Effector memory CD4-positive, alpha-beta T cell (primary cell): Measurements from ENCODE around the gene BCOR.

Source experiments
- DNase-seq, 3 donors: peaks; one replicate each; pipeline ENCODE4 v3.0.0-alpha.2; 2020
- H3K27ac ChIP-seq: 2 replicates; pipeline ENCODE4 v1.7.0; 2013; ENCODE audit warnings: mild to moderate bottlenecking, low read length, moderate library complexity; ENCODE audit not compliant: insufficient read depth, poor library complexity, severe bottlenecking
- H3K27me3 ChIP-seq: replicated peaks from 2 replicates; pipeline ENCODE4 v1.7.0; 2013; ENCODE audit warnings: mild to moderate bottlenecking, low read length; ENCODE audit not compliant: insufficient read depth, control insufficient read depth, poor library complexity, severe bottlenecking
- H3K36me3 ChIP-seq: 2 replicates; pipeline ENCODE4 v1.7.0; 2013; ENCODE audit warnings: mild to moderate bottlenecking, low read length, moderate library complexity; ENCODE audit not compliant: control insufficient read depth, insufficient read depth
- H3K4me1 ChIP-seq: 2 replicates; pipeline ENCODE4 v1.7.0; 2013; ENCODE audit warnings: low read length, mild to moderate bottlenecking; ENCODE audit not compliant: control insufficient read depth, insufficient read depth, poor library complexity, severe bottlenecking
- H3K4me3 ChIP-seq: 2 replicates; pipeline ENCODE4 v1.7.0; 2013; ENCODE audit warnings: low read length, low read depth, mild to moderate bottlenecking; ENCODE audit not compliant: insufficient read depth, poor library complexity, severe bottlenecking
- H3K9me3 ChIP-seq: 2 replicates; pipeline ENCODE4 v1.7.0; 2013; ENCODE audit warnings: mild to moderate bottlenecking, low read length, moderate library complexity; ENCODE audit not compliant: control insufficient read depth
- total RNA-seq, 3 donors: gene quantifications; one replicate each; lab custom pipeline; 2026; lab: John Stamatoyannopoulos, UW

The BCOR gene
- total RNA-seq = 69.3 to 92.5 (median 86.2) reads per million in 3 donors

GRCh38 chrX:40097504-40098263, at the start of gene BCOR:
Gene BCOR (minus strand): TSS chrX:40097958. CDS start chrX:40077929, 20,029 bp downstream.
- DNase-seq = peak; percentile 60 to 64 (median 63)
- H3K4me3 ChIP-seq = peak within 1 kb of the TSS; percentile 56
- no peaks in the 10 kb centered on the region for H3K36me3 ChIP-seq
- peaks cover 9% of the 10 kb centered on the region for H3K4me1 ChIP-seq
- H3K27me3 ChIP-seq = no peaks in the 10 kb centered on the region
- peak within 1 kb of the TSS; percentile 80 for H3K27ac ChIP-seq
- no peaks in the 10 kb centered on the region for H3K9me3 ChIP-seq

DNA sequence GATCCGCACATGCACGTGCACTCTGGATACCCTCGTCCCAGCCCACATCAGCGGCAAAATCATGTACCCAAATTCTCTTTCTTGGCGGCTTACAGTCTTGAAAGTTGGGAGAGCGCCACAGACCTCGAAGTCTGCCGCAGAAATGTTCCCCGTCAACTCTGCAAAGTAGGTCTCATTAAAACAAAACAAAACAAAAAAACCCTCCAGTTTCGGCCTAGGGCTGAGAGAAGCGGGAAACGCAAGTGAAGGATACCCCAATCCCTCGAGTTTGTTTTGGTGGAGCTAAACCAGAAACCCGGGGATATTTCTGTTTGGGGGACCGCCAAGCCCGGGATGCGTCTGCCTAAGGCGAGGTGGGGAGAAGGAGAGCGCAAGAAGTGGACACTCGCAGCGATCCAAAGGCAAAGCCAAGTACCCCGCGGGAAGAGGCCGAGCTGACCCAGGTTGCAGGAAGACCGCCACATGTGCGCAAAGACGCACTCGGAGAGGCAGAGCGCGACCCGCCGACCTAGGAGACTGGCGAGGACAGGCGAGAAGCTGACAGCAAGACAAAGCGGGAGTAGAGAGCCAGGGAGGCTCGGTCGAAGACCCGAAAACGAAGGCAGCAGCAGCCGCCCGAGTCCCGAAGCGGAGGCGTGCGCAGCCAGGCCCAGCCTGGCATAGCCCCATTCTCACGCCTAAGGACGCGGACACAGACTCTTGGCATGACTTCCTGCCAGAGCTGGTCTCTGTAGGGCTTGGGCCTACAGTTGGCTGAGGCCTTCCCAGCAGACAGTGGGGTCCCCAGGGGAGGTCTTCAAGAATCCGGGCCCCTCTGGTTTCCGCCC, 49.6 kb upstream of the BCOR start:
- peak overlapping the region; percentile 40 for H3K4me3 ChIP-seq

DNA sequence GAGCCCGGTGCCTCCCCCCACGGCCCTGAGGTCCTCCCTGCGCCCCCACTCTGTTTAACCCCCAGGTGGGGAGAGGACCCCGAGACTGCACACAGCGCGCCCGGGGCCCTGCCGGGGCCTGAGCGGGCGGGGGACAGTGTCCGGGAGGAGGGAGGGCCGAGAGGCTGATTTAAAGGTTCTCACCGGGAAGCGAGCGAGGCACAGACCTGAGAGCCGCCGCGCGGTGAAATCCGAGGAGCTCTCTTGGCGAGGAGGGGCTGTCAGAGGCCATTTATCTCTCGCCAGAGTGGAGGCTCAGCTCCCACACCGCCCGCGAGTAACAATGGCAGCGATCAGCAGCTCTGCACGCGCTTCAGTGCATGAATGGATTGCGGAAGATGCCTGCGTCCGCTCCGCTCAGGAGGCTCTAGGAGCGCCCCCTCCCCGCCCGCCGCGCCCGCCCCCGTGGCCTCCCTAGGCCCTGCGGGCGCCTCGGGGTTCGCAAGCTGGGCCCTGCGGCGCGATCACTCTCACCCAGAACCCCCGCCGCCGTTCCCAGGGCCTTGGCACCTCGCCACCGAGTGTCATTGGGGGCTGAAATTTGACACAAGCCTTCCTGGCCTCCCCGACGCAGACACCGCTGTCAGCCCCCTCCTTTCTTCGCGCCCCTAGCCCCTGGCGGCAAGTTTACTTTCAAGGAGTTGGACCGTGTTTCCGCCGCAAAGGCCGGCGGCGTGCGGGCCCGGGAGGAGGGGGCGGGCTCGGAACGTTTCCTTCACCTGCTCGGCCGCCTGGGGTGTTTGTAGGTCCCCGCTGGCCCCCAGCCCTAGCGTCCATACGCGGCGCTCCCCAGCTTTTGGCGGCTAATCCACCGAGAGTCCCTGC, 48.7 kb upstream of the BCOR start:
- no peaks in the 10 kb centered on the region for H3K27me3 ChIP-seq
- DNase-seq = no peak

More for the DNA sequence above, 49.6 kb upstream of the BCOR start:
- no peak for DNase-seq
- Histone ChIP-seq H3K9me3 (no peaks in the 10 kb centered on the region), H3K4me1 (peaks cover 8% of the 10 kb centered on the region), H3K27ac (no peak overlapping the region), H3K27me3 (no peaks in the 10 kb centered on the region), H3K36me3 (no peaks in the 10 kb centered on the region)

DNA sequence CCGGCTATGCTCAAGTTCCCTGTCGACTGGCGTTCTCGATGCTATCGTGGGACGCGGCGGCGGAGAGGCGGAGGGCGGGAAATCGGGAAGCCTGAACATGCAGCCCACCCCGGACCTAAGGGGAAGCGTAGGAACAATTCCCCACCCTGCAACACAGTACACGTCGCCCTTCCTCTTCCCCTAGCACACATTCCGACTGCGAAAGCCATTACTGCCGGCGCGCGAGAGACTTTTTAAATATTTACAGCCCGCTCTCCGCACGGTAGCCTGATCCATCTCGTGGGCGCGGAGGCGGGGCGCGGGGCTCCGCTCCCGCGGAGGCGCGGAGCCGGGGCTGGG, 48.1 kb upstream of the BCOR start:
- H3K9me3 ChIP-seq = no peaks in the 10 kb centered on the region
- H3K27me3 ChIP-seq = no peaks in the 10 kb centered on the region
- H3K36me3 ChIP-seq = no peaks in the 10 kb centered on the region
- H3K4me3 ChIP-seq = peak overlapping the region; percentile 40
- DNase-seq = no peak
- peaks cover 4% of the 10 kb centered on the region for H3K4me1 ChIP-seq
- no peak overlapping the region for H3K27ac ChIP-seq

More for the DNA sequence above, 48.7 kb upstream of the BCOR start:
- Histone ChIP-seq H3K4me1 (peaks cover 4% of the 10 kb centered on the region), H3K27ac (no peak overlapping the region), H3K9me3 (no peaks in the 10 kb centered on the region), H3K4me3 (peak overlapping the region; percentile 40), H3K36me3 (no peaks in the 10 kb centered on the region)

GRCh38 chrX:40145001-40145922, 47.5 kb upstream of the BCOR start:
- Histone ChIP-seq H3K4me3 (no peak overlapping the region), H3K27ac (no peak overlapping the region), H3K4me1 (peaks cover 4% of the 10 kb centered on the region), H3K9me3 (no peaks in the 10 kb centered on the region), H3K36me3 (no peaks in the 10 kb centered on the region), H3K27me3 (no peaks in the 10 kb centered on the region)
- no peak for DNase-seq

DNA sequence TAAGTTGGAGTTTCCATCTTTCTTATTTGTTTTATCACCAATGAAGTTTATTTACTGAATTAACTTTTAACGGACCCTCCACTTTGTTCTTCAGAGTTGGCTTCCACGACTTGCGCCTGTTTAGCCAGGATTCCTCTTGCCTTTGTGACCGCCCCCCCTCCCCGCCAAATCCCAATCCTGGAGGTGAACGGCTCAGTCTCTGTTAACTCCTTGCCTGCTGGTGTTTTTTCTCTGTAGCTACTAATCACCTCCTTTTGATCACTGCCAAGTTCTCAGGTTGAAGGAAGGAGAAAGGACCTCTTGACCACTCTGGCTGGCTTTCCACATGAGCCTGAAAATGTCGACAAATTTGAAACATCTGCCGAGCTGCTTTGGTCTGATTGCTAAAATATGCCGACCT, 46.8 kb upstream of the BCOR start:
- Histone ChIP-seq H3K27ac (no peak overlapping the region), H3K4me3 (no peak overlapping the region)

DNA sequence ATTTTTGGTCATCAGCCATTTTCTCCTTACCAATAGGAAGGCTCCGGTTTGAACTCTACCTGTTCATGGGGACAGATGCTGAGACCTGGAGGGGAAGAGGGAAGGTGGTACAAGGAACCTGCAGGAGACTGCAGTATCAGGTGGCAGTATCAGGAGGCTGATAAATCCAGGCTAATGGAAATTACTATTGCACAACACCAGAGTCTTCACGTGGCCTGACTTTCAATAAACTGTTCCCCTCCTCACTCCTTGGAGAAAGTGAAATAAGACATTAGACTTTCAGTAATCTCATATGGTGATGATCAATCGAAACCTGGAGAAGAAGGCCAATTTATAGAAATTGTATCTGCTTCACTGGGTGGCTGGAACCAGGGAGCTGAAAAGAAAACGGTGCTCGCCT, 46.2 kb upstream of the BCOR start:
- Histone ChIP-seq H3K36me3 (no peaks in the 10 kb centered on the region), H3K27ac (no peak overlapping the region), H3K9me3 (no peaks in the 10 kb centered on the region), H3K4me1 (peaks cover 4% of the 10 kb centered on the region), H3K27me3 (no peaks in the 10 kb centered on the region), H3K4me3 (no peak overlapping the region)
- no peak for DNase-seq

More for the DNA sequence above, 46.8 kb upstream of the BCOR start:
- no peaks in the 10 kb centered on the region for H3K9me3 ChIP-seq
- no peak for DNase-seq
- H3K36me3 ChIP-seq = no peaks in the 10 kb centered on the region
- peaks cover 4% of the 10 kb centered on the region for H3K4me1 ChIP-seq
- no peaks in the 10 kb centered on the region for H3K27me3 ChIP-seq

DNA sequence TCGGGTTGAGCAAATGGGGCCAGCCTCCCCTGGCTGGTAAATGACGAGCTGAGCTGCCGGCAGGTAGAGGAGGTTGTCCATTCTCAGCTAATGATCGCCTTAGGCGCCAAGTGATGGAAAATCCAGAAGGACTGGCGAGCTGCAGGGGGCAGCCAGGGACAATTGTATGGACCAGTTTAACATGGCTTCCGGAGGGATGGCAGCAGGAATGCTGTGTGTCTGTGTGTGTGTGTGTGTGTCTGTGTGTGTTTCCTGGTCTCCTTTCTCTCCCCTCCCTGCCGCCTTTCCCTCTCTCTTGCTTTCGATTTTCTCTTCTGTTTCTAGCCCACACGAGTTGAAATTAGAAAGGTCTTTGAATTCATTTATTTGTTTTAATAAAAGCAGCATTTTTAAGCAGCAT, 45.2 kb upstream of the BCOR start:
- Histone ChIP-seq H3K36me3 (no peaks in the 10 kb centered on the region), H3K27ac (no peak overlapping the region), H3K9me3 (no peaks in the 10 kb centered on the region), H3K4me3 (no peak overlapping the region), H3K27me3 (no peaks in the 10 kb centered on the region), H3K4me1 (peaks cover 4% of the 10 kb centered on the region)
- no peak for DNase-seq

DNA sequence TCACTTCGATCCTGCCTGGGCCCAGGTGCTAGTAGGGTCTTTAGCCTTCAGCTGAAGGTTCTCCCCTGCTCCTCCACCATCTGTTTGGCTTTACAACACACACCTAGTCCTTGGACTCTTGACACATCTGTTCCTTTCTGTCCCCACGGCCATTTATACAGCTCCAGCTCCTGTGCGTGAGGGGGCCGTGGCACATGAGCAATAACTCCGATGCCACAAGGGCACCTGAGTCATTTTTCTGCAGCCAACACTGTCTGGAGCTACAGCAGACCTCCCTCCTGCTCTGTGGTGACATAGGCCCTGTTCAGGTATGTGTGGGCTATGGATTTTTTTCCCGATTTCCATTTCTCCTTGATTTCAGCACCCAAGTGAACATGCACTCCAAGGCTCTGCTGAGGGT, 44.7 kb upstream of the BCOR start:
- H3K4me1 ChIP-seq = peaks cover 4% of the 10 kb centered on the region
- DNase-seq = no peak
- H3K4me3 ChIP-seq = no peak overlapping the region
- H3K9me3 ChIP-seq = no peaks in the 10 kb centered on the region
- no peaks in the 10 kb centered on the region for H3K36me3 ChIP-seq
- no peaks in the 10 kb centered on the region for H3K27me3 ChIP-seq
- no peak overlapping the region for H3K27ac ChIP-seq
